PC-9 (cell line): ENCODE results near the gene UPB1. TPM values are rescaled to one million over a fixed set of nuclear protein-coding genes. Genes with fewer than 3 reads are reported as not detected.

ENCODE experiments used
- BruUV-seq: library from RNA; stranded (reverse); fragments of 400-500 nt; replicated peaks from 2 replicates; lab custom pipeline; 2021; lab: Mats Ljungman, UMichigan
- CTCF ChIA-PET: fragments of 300-600 bp; sonication (Branson Sonifier 250); formaldehyde crosslinking; loops from one replicate; lab custom pipeline; 2022; ENCODE audit warnings: antibody characterized with exemption; lab: Charles Lee
- POLR2A ChIA-PET: fragments of 300-600 bp; sonication (Branson Sonifier 250); formaldehyde crosslinking; loops from one replicate; lab custom pipeline; 2022; ENCODE audit warnings: antibody characterized with exemption; ENCODE audit not compliant: unreplicated experiment; lab: Charles Lee
- DNase-seq, 2 experiments: peaks; one replicate each; pipeline versions ENCODE4 v3.0.0 to v3.0.0-alpha.2; 2015 to 2022; ENCODE audit warnings: mixed read lengths in 1 of 2
- H2AFZ ChIP-seq: fragments of 200-600 bp; sonication (generic); 2 replicates; pipeline ENCODE4 v1.8.1; 2017; ENCODE audit warnings: antibody characterized with exemption
- H3F3A ChIP-seq: fragments of 200-600 bp; sonication (generic); 2 replicates; pipeline ENCODE4 v1.8.1; 2017; ENCODE audit warnings: antibody characterized with exemption, mild to moderate bottlenecking, low read depth; ENCODE audit not compliant: insufficient read depth
- H3K27ac ChIP-seq: fragments of 200-600 bp; sonication (generic); 2 replicates; pipeline ENCODE4 v1.6.1; 2016; ENCODE audit warnings: mixed run types
- H3K27me3 ChIP-seq: fragments of 200-600 bp; sonication (generic); 2 replicates; pipeline ENCODE4 v1.6.1; 2016; ENCODE audit warnings: low read depth, mixed run types; ENCODE audit not compliant: insufficient read depth
- H3K36me3 ChIP-seq: fragments of 200-600 bp; sonication (generic); 2 replicates; pipeline ENCODE4 v1.6.1; 2016; ENCODE audit warnings: low read depth, mixed run types
- H3K4me1 ChIP-seq: fragments of 200-600 bp; sonication (generic); replicated peaks from 2 replicates; pipeline ENCODE4 v1.6.1; 2016; ENCODE audit warnings: mixed run types; ENCODE audit not compliant: insufficient read depth
- H3K4me2 ChIP-seq: fragments of 200-600 bp; sonication (generic); 2 replicates; pipeline ENCODE4 v1.6.1; 2017; ENCODE audit warnings: mixed run types
- H3K4me3 ChIP-seq: fragments of 200-600 bp; sonication (generic); 2 replicates; pipeline ENCODE4 v1.6.1; 2016; ENCODE audit warnings: mixed run types
- H3K79me2 ChIP-seq: fragments of 200-600 bp; sonication (generic); 2 replicates; pipeline ENCODE4 v1.6.1; 2017; ENCODE audit warnings: low read depth, mixed run types
- H3K9me2 ChIP-seq: fragments of 200-600 bp; sonication (generic); 2 replicates; pipeline ENCODE4 v1.8.1; 2017; ENCODE audit warnings: mild to moderate bottlenecking; ENCODE audit not compliant: insufficient read depth
- H3K9me3 ChIP-seq: fragments of 200-600 bp; sonication (generic); 2 replicates; pipeline ENCODE4 v1.8.1; 2016; ENCODE audit warnings: low read depth; ENCODE audit not compliant: insufficient read depth
- H4K20me1 ChIP-seq: fragments of 200-600 bp; sonication (generic); 2 replicates; pipeline ENCODE4 v1.8.1; 2017; ENCODE audit not compliant: insufficient read depth
- CTCF ChIP-seq: fragments of 200-600 bp; sonication (generic); conservative IDR thresholded peaks from 2 replicates; pipeline ENCODE4 v1.6.1; 2017; ENCODE audit warnings: mixed run types, antibody characterized with exemption, mild to moderate bottlenecking, moderate library complexity
- EZH2 ChIP-seq: fragments of 200-600 bp; sonication (generic); IDR thresholded peaks from 2 replicates; pipeline ENCODE4 v1.8.0; 2017; ENCODE audit warnings: antibody characterized with exemption, low read depth
- intact Hi-C: fragments of 100-400 bp; cut with micrococcal nuclease; formaldehyde crosslinking; loops from one replicate; pipeline ENCODE4 v1.10.0; 2022; ENCODE audit not compliant: unreplicated experiment
- total RNA-seq: library from RNA; stranded (reverse); gene quantifications from 2 replicates; pipeline ENCODE4 v1.2.3, GENCODE V29; 2021

UPB1 gene
- total RNA-seq, 1 experiment from 2014 or later = 0.17 TPM

GRCh38 chr22:24465566-24465965 is 29.6 kb upstream of the UPB1 start:
- intact Hi-C loops = no loop called here
- Histone ChIP-seq H3K4me2 (peak overlapping the region; percentile 56; the same call in 1 of the 2 replicates), H3K27me3 (no peaks in the 10 kb centered on the region), H2AFZ (peak overlapping the region; percentile 65), H4K20me1 (no peaks in the 10 kb centered on the region), H3K36me3 (no peaks in the 10 kb centered on the region), H3K27ac (no peak overlapping the region), H3K9me2 (no peaks in the 10 kb centered on the region), H3K4me3 (no peak overlapping the region), H3K79me2 (no peaks in the 10 kb centered on the region), H3K9me3 (no peaks in the 10 kb centered on the region), H3F3A (peaks cover 20% of the 10 kb centered on the region), H3K4me1 (peaks cover 36% of the 10 kb centered on the region)
- TF ChIP-seq CTCF (no peak), EZH2 (no peak)
- peak; percentile 43 to 80 for DNase-seq
- BruUV-seq = no TSS peak
- ChIA-PET CTCF (interaction anchor here (0.7 kb wide), 1 partner anchor 30 kb away, joined by 3 read pairs; no protein-coding TSS in a partner anchor), POLR2A (no interaction called here)

- no peak for DNase-seq
- POLR2A ChIA-PET = no interaction called here
- peaks cover 36% of the 10 kb centered on the region for H3K4me1 ChIP-seq
- TF ChIP-seq CTCF (no peak), EZH2 (no peak)
- peak overlapping the region; percentile 56; the same call in 1 of the 2 replicates for H3K4me2 ChIP-seq
- H3K36me3 ChIP-seq = no peaks in the 10 kb centered on the region
- CTCF ChIA-PET = no interaction called here
- peaks cover 20% of the 10 kb centered on the region for H3F3A ChIP-seq
- no peaks in the 10 kb centered on the region for H3K9me2 ChIP-seq
- no peak overlapping the region for H3K4me3 ChIP-seq
- BruUV-seq = no TSS peak
- no peaks in the 10 kb centered on the region for H3K9me3 ChIP-seq
- H3K27me3 ChIP-seq = no peaks in the 10 kb centered on the region
- H3K79me2 ChIP-seq = no peaks in the 10 kb centered on the region
- peak overlapping the region; percentile 65; the same call in 1 of the 2 replicates for H2AFZ ChIP-seq
- no peaks in the 10 kb centered on the region for H4K20me1 ChIP-seq
- intact Hi-C loops = no loop called here
- H3K27ac ChIP-seq = peak overlapping the region; percentile 59
These were observed 29.2 kb upstream of the UPB1 start for GRCh38 chr22:24465975-24466374.

GRCh38 chr22:24466716-24467328 is 28.3 kb upstream of the UPB1 start:
- H3F3A ChIP-seq = peaks cover 20% of the 10 kb centered on the region
- H3K4me3 ChIP-seq = no peak overlapping the region
- POLR2A ChIA-PET = interaction anchor here (0.6 kb wide), 1 partner anchor 89 kb away, joined by 18 read pairs; no protein-coding TSS in a partner anchor

More at GRCh38 chr22:24466716-24467328, 28.3 kb upstream of the UPB1 start:
- Histone ChIP-seq H3K9me3 (no peaks in the 10 kb centered on the region), H3K4me1 (peaks cover 36% of the 10 kb centered on the region), H2AFZ (no peak overlapping the region; the same call in 1 of the 2 replicates), H4K20me1 (no peaks in the 10 kb centered on the region), H3K36me3 (no peaks in the 10 kb centered on the region), H3K79me2 (no peaks in the 10 kb centered on the region), H3K9me2 (no peaks in the 10 kb centered on the region), H3K4me2 (peak overlapping the region; percentile 56), H3K27me3 (no peaks in the 10 kb centered on the region), H3K27ac (peak overlapping the region; percentile 59)
- CTCF ChIA-PET = no interaction called here
- BruUV-seq = no TSS peak
- intact Hi-C loops = loop anchor here (1.0 kb wide), 1 partner anchor 19 kb away; no protein-coding TSS in a partner anchor
- peak; percentile 13 to 63 for DNase-seq
- TF ChIP-seq EZH2 (no peak), CTCF (no peak)
